Measurements from ENCODE around the gene IGSF9B. TPM values are rescaled to one million over a fixed set of nuclear protein-coding genes. Genes with fewer than 3 reads are reported as not detected.

The IGSF9B gene
- total and polyA plus RNA-seq, 4 donors: 0.07 to 0.33 (median 0.09) TPM; not detected in 1

DNA sequence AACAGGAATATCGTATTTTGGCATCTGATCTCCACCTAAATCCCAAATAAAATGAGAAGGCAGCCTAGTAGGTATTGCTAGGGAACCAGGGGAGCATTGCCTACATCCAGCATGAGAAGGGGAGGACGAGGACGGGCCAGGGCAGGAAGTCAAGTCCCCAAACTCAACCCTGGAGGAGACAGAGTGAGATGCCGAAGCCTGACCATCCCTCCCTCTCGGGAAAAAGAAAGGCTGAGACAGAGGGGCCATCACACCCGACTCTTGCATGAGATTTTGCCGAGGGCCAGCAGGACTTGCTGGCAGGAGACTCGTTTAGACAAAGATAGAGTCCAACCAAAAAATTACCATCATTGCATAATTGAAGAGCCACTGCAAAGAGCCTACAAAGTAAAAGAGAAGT is 61.2 kb downstream of the IGSF9B start:
- Histone ChIP-seq H3K9me3 (ENCODE audit: control insufficient read depth in 4 of 4, low read length in 3 of 4) (no peaks in the 10 kb centered on the region), H3K9ac (ENCODE audit: low read depth in 1 of 2, low read length in 2 of 2) (no peak overlapping the region), H3K4me1 (ENCODE audit: control insufficient read depth in 4 of 4, insufficient read depth in 4 of 4, low read length in 3 of 4) (no peaks in the 10 kb centered on the region), H3K36me3 (ENCODE audit: control insufficient read depth in 4 of 4, insufficient read depth in 3 of 4, low read depth in 1 of 4, low read length in 3 of 4) (no peaks in the 10 kb centered on the region), H3K4me3 (ENCODE audit: low read depth in 1 of 3, low read length in 3 of 3) (no peak overlapping the region), H3K27ac (ENCODE audit: low read depth in 1 of 2, low read length in 2 of 2) (no peak overlapping the region), H3K27me3 (ENCODE audit: control insufficient read depth in 4 of 4, insufficient read depth in 4 of 4, low read length in 3 of 4) (peaks cover 0 to 10% (median 0%) of the 10 kb centered on the region in 4 donors)
- TF ChIP-seq HNF4G (IDR thresholded peaks at IDR 0.05) (no peak), EGR1 (IDR thresholded peaks at IDR 0.05; ENCODE audit: low read depth in 2 of 2) (no peak), FOXA2 (IDR thresholded peaks at IDR 0.05) (no peak), RXRA (IDR thresholded peaks at IDR 0.05) (no peak), SP1 (IDR thresholded peaks at IDR 0.05) (no peak), YY1 (IDR thresholded peaks at IDR 0.05) (no peak), HNF4A (conservative IDR thresholded peaks at IDR 0.05) (no peak), RAD21 (IDR thresholded peaks at IDR 0.05) (no peak), GABPA (IDR thresholded peaks at IDR 0.05 in 1 of 2, conservative IDR thresholded peaks at IDR 0.05 in 1 of 2) (no peak), JUND (IDR thresholded peaks at IDR 0.05) (no peak)
- TF ChIP-seq, protein P1, sequence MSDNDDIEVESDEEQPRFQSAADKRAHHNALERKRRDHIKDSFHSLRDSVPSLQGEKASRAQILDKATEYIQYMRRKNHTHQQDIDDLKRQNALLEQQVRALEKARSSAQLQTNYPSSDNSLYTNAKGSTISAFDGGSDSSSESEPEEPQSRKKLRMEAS (IDR thresholded peaks at IDR 0.05): no peak
- TF ChIP-seq, protein P2, sequence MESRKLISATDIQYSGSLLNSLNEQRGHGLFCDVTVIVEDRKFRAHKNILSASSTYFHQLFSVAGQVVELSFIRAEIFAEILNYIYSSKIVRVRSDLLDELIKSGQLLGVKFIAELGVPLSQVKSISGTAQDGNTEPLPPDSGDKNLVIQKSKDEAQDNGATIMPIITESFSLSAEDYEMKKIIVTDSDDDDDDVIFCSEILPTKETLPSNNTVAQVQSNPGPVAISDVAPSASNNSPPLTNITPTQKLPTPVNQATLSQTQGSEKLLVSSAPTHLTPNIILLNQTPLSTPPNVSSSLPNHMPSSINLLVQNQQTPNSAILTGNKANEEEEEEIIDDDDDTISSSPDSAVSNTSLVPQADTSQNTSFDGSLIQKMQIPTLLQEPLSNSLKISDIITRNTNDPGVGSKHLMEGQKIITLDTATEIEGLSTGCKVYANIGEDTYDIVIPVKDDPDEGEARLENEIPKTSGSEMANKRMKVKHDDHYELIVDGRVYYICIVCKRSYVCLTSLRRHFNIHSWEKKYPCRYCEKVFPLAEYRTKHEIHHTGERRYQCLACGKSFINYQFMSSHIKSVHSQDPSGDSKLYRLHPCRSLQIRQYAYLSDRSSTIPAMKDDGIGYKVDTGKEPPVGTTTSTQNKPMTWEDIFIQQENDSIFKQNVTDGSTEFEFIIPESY (IDR thresholded peaks at IDR 0.05): no peak
- TF ChIP-seq, protein P3, sequence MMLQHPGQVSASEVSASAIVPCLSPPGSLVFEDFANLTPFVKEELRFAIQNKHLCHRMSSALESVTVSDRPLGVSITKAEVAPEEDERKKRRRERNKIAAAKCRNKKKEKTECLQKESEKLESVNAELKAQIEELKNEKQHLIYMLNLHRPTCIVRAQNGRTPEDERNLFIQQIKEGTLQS (IDR thresholded peaks at IDR 0.05): no peak
- TF ChIP-seq, protein P4, sequence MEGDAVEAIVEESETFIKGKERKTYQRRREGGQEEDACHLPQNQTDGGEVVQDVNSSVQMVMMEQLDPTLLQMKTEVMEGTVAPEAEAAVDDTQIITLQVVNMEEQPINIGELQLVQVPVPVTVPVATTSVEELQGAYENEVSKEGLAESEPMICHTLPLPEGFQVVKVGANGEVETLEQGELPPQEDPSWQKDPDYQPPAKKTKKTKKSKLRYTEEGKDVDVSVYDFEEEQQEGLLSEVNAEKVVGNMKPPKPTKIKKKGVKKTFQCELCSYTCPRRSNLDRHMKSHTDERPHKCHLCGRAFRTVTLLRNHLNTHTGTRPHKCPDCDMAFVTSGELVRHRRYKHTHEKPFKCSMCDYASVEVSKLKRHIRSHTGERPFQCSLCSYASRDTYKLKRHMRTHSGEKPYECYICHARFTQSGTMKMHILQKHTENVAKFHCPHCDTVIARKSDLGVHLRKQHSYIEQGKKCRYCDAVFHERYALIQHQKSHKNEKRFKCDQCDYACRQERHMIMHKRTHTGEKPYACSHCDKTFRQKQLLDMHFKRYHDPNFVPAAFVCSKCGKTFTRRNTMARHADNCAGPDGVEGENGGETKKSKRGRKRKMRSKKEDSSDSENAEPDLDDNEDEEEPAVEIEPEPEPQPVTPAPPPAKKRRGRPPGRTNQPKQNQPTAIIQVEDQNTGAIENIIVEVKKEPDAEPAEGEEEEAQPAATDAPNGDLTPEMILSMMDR (IDR thresholded peaks at IDR 0.05; ENCODE audit: low read depth, low read length, missing input control): no peak
- 56% methylated on average over 8 of the region's 8 CpGs for WGBS
- DNase-seq (ENCODE audit: low spot score): no peak

DNA sequence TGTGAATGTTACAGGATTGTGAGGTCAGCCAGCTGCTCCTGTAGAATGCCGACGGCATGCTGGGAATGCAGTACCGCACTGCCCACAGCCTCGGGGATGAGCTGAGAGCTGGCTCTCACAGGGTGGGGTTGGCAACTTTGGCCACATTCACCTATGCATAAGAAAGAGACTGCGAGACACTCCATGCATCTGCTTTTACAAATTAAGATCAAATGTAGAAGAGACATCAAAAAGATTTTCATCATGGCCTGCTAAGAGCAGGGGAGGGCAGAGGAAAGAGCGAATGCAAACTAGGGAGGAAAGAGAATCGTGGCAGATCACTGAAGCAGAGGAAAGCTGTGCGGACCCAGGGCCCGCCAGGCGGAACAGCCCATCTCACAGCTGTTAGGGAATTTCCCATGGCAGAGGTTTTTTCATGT is 61.7 kb downstream of the IGSF9B start:
- Histone ChIP-seq H3K27me3 (ENCODE audit: control insufficient read depth in 4 of 4, insufficient read depth in 4 of 4, low read length in 3 of 4) (peaks cover 0 to 10% (median 0%) of the 10 kb centered on the region in 4 donors), H3K4me3 (ENCODE audit: low read depth in 1 of 3, low read length in 3 of 3) (no peak overlapping the region), H3K4me1 (ENCODE audit: control insufficient read depth in 4 of 4, insufficient read depth in 4 of 4, low read length in 3 of 4) (no peaks in the 10 kb centered on the region), H3K27ac (ENCODE audit: low read depth in 1 of 2, low read length in 2 of 2) (no peak overlapping the region), H3K9ac (ENCODE audit: low read depth in 1 of 2, low read length in 2 of 2) (no peak overlapping the region), H3K36me3 (ENCODE audit: control insufficient read depth in 4 of 4, insufficient read depth in 3 of 4, low read depth in 1 of 4, low read length in 3 of 4) (no peaks in the 10 kb centered on the region), H3K9me3 (ENCODE audit: control insufficient read depth in 4 of 4, low read length in 3 of 4) (no peaks in the 10 kb centered on the region)
- WGBS: 51% methylated on average over 10 of the region's 10 CpGs
- DNase-seq (ENCODE audit: low spot score): no peak
- TF ChIP-seq, protein P5, sequence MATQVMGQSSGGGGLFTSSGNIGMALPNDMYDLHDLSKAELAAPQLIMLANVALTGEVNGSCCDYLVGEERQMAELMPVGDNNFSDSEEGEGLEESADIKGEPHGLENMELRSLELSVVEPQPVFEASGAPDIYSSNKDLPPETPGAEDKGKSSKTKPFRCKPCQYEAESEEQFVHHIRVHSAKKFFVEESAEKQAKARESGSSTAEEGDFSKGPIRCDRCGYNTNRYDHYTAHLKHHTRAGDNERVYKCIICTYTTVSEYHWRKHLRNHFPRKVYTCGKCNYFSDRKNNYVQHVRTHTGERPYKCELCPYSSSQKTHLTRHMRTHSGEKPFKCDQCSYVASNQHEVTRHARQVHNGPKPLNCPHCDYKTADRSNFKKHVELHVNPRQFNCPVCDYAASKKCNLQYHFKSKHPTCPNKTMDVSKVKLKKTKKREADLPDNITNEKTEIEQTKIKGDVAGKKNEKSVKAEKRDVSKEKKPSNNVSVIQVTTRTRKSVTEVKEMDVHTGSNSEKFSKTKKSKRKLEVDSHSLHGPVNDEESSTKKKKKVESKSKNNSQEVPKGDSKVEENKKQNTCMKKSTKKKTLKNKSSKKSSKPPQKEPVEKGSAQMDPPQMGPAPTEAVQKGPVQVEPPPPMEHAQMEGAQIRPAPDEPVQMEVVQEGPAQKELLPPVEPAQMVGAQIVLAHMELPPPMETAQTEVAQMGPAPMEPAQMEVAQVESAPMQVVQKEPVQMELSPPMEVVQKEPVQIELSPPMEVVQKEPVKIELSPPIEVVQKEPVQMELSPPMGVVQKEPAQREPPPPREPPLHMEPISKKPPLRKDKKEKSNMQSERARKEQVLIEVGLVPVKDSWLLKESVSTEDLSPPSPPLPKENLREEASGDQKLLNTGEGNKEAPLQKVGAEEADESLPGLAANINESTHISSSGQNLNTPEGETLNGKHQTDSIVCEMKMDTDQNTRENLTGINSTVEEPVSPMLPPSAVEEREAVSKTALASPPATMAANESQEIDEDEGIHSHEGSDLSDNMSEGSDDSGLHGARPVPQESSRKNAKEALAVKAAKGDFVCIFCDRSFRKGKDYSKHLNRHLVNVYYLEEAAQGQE (IDR thresholded peaks at IDR 0.05): no peak
- TF ChIP-seq, protein P1 (IDR thresholded peaks at IDR 0.05): no peak
- TF ChIP-seq, protein P3 (IDR thresholded peaks at IDR 0.05): no peak
- TF ChIP-seq YY1 (IDR thresholded peaks at IDR 0.05) (no peak), RXRA (IDR thresholded peaks at IDR 0.05) (no peak), NR2F2 (IDR thresholded peaks at IDR 0.05) (no peak), FOXA2 (IDR thresholded peaks at IDR 0.05) (no peak), HNF4A (conservative IDR thresholded peaks at IDR 0.05) (no peak)

All from liver (tissue), 9 donors.